Pancreas (tissue), 10 donors: Measurements from ENCODE around the gene NME7. TPM values are rescaled to one million over a fixed set of nuclear protein-coding genes. Genes with fewer than 3 reads are reported as not detected.
"Not testable (repeated sequence)": the region's sequence is repeated elsewhere in the genome, so short reads cannot be mapped to it uniquely, and the experiment has no call there.

Source experiments
- ATAC-seq, 4 donors: fragments of 200-7000 bp; cut with Tn5 transposase; one replicate each; pipeline versions ENCODE4 v1.8.0 to v1.9.1; 2020; ENCODE audit warnings: mild to moderate bottlenecking in 4 of 4, moderate library complexity in 4 of 4
- DNase-seq, 6 donors: peaks; one replicate each; pipeline ENCODE4 v3.0.0-alpha.2; 2020
- FAIRE-seq: peaks from 2 replicates; lab custom pipeline; 2012; peaks lifted over from hg19 to GRCh38; lab: Jason Lieb, UNC
- H3K27ac ChIP-seq, 4 donors: fragments of 200-600 bp; sonication (generic); 1 replicate in 3 of 4; 2 replicates in 1 of 4; pipeline versions ENCODE4 v1.5.0 to v1.8.0; 2020
- H3K27me3 ChIP-seq, 4 donors: fragments of 200-600 bp; one replicate each; pipeline ENCODE4 v1.8.0; 2021
- H3K36me3 ChIP-seq, 3 donors: fragments of 200-600 bp; sonication (generic) in 1 of 3; one replicate each; pipeline versions ENCODE4 v1.5.0 to v1.8.0; 2020 to 2021
- H3K4me1 ChIP-seq, 3 donors: fragments of 200-600 bp; one replicate each; pipeline ENCODE4 v1.8.0; 2021
- H3K4me3 ChIP-seq, 4 donors: fragments of 200-600 bp; sonication (generic) in 2 of 4; one replicate each; pipeline versions ENCODE4 v1.5.0 to v1.8.0; 2020 to 2021
- H3K9me3 ChIP-seq, 4 donors: fragments of 200-600 bp; one replicate each; pipeline ENCODE4 v1.8.0; 2021
- CTCF ChIP-seq, 4 donors: fragments of 200-600 bp; sonication (generic) in 3 of 4; IDR thresholded peaks; one replicate each; pipeline versions ENCODE4 v1.5.0 to v1.8.0; 2021; ENCODE audit warnings: antibody characterized with exemption in 4 of 4
- WGBS, 2 donors: extraction: QIAGEN DNeasy Blood & Tissue Kit; methylation state at CpG; one replicate each; pipeline ENCODE4 v1.1.7; 2013; 5-methylcytosine and 5-hydroxymethylcytosine counted together
- intact Hi-C, 3 donors: fragments of 100-400 bp; cut with DNase I; formaldehyde crosslinking; loops; one replicate each; pipeline versions ENCODE4 v1.11.1 to v1.14.2; 2022
- polyA plus RNA-seq, 2 donors: library from polyadenylated mRNA; stranded (reverse); fragments of 200-250 nt; gene quantifications; one replicate each; pipeline ENCODE4 v1.2.3, GENCODE V29; 2013
- total RNA-seq, 6 donors: library from RNA; stranded (reverse); fragmentation: NEBNext Ultra II Directional in 4 of 6; extraction: Animal tissue kit (Norgen Biotek cat#: 25700) in 4 of 6; gene quantifications; one replicate each; pipeline versions ENCODE4 v1.2.1 to v1.2.4, GENCODE V29; 2021 to 2023
- donor health status: healthy with polysubstance abuse.
- donor health status: DM: no; HTN: no; CAD: no; lungs with moderate emphysema.
- donor health status: DM: no; HTN: no; CAD: no.
- donor health status: control.
- donor health status: control.
- donor health status: Bipolar disorder and iron deficiency.
- donor health status: DM: yes; HTN: yes; CAD: no.
- donor health status: DM: no; HTN: no; CAD: no.
- donor health status: DM: no; HTN: no; CAD: no.
- donor health status: DM: yes; HTN: yes; CAD: no.

The NME7 gene
- total and polyA plus RNA-seq, 8 donors: 5.0 to 12.6 (median 8.0) TPM

- intact Hi-C loops: no loop called here
- DNase-seq: no peak
- ATAC-seq: no peak
- no peaks in the 10 kb centered on the region for H3K27me3 ChIP-seq
- H3K4me1 ChIP-seq: no peaks in the 10 kb centered on the region
- TF ChIP-seq CTCF (IDR thresholded peaks at IDR 0.05): no peak
- no peaks in the 10 kb centered on the region for H3K9me3 ChIP-seq
- no peak overlapping the region for H3K4me3 ChIP-seq
- H3K36me3 ChIP-seq: no peaks in the 10 kb centered on the region
- H3K27ac ChIP-seq: no peak overlapping the region
- no peak for FAIRE-seq
- WGBS, 2 donors: 63 to 72% methylated on average over 2 of the region's 2 CpGs
These were observed 29.0 kb downstream of the NME7 start for GRCh38 chr1:169338617-169339016.

- H3K4me1 ChIP-seq, H3K9me3 ChIP-seq, FAIRE-seq, H3K27me3 ChIP-seq, H3K4me3 ChIP-seq, H3K36me3 ChIP-seq, H3K27ac ChIP-seq, ATAC-seq, intact Hi-C loops: not testable (repeated sequence)
- 96 to 97% methylated on average over 35 of the region's 35 CpGs for WGBS, 2 donors
- DNase-seq: peak in 1 of 6 donors; percentile 39
These were observed 30.5 kb downstream of the NME7 start for GRCh38 chr1:169336947-169337715.

- FAIRE-seq, H3K36me3 ChIP-seq, H3K27me3 ChIP-seq, H3K4me1 ChIP-seq, H3K9me3 ChIP-seq, DNase-seq, ATAC-seq, intact Hi-C loops, H3K4me3 ChIP-seq, H3K27ac ChIP-seq: not testable (repeated sequence)
- WGBS, 2 donors: 96% methylated on average over 3 of the region's 3 CpGs
These were observed 32.9 kb downstream of the NME7 start for GRCh38 chr1:169334727-169335126.

GRCh38 chr1:169330927-169331326 lies 36.7 kb downstream of the NME7 start:
- intact Hi-C loops: no loop called here
- 95 to 96% methylated on average over 2 of the region's 2 CpGs for WGBS, 2 donors
- no peak overlapping the region for H3K4me3 ChIP-seq
- no peak for DNase-seq
- no peaks in the 10 kb centered on the region for H3K4me1 ChIP-seq
- peaks cover 0 to 5% (median 0%) of the 10 kb centered on the region in 4 donors for H3K9me3 ChIP-seq
- no peaks in the 10 kb centered on the region for H3K36me3 ChIP-seq
- no peak overlapping the region for H3K27ac ChIP-seq
- no peaks in the 10 kb centered on the region for H3K27me3 ChIP-seq
- no peak for TF ChIP-seq CTCF (IDR thresholded peaks at IDR 0.05)
- no peak for FAIRE-seq
- no peak for ATAC-seq

- no peaks in the 10 kb centered on the region for H3K36me3 ChIP-seq
- H3K27me3 ChIP-seq: no peaks in the 10 kb centered on the region
- 97% methylated on average over 1 of the region's 1 CpG for WGBS, 2 donors
- ATAC-seq (no peak), FAIRE-seq (no peak), DNase-seq (no peak)
- H3K4me1 ChIP-seq: no peaks in the 10 kb centered on the region
- intact Hi-C loops: no loop called here
- H3K27ac ChIP-seq: no peak overlapping the region
- TF ChIP-seq CTCF (IDR thresholded peaks at IDR 0.05): no peak
- H3K4me3 ChIP-seq: no peak overlapping the region
- H3K9me3 ChIP-seq: peaks cover 0 to 5% (median 0%) of the 10 kb centered on the region in 4 donors
These were observed 38.2 kb downstream of the NME7 start for GRCh38 chr1:169329383-169329782.

- H3K36me3 ChIP-seq: no peaks in the 10 kb centered on the region
- intact Hi-C loops: no loop called here
- no peaks in the 10 kb centered on the region for H3K4me1 ChIP-seq
- no peak for ATAC-seq
- 70 to 76% methylated on average over 2 of the region's 2 CpGs for WGBS, 2 donors
- H3K27ac ChIP-seq: no peak overlapping the region
- no peak for FAIRE-seq
- H3K4me3 ChIP-seq: no peak overlapping the region
- DNase-seq: no peak
- H3K27me3 ChIP-seq: no peaks in the 10 kb centered on the region
- no peak for TF ChIP-seq CTCF (IDR thresholded peaks at IDR 0.05)
- H3K9me3 ChIP-seq: peaks cover 0 to 5% (median 0%) of the 10 kb centered on the region in 4 donors
These were observed 39.7 kb downstream of the NME7 start for GRCh38 chr1:169327875-169328274.
